ENCODE results near the gene TNRC18. TPM values are rescaled to one million over a fixed set of nuclear protein-coding genes. Genes with fewer than 3 reads are reported as not detected.

Gene TNRC18
- total and polyA plus RNA-seq, 7 donors: 5.9 to 27.9 (median 18.5) TPM

DNA sequence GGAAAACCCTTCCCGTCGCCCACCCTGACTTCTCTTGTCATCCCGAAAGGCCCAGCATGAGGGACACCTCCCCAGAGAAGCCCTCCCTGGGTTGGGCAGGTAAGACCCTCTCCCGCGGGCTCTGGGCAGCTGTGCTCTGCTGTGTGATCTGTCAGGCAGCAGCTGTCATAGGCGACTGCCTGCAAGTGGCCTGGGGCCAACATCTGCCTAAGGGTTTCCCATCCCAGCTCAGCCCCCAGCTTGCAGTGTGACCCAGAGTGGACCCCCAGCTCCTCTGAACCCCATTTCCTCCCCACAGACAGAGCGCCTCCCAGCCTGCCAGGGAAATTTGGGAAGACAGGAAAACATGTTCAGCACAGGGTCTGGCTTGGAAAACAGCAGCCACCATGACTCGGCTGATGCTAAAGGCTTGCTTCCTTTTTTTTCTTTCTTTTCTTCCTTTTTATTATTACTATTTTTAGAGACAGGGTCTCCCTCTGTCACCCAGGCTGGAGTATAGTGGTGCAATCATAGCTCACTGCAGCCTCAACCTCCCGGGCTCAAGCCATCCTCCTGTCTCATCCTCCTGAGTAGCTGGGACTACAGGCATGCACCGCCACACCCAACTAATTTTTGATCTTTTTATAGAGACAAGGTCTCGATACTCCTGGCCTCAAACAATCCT lies 18.3 kb upstream of the TNRC18 start:
- Histone ChIP-seq H3K27me3 (ENCODE audit: insufficient read depth in 3 of 3, low read length in 2 of 3) (no peaks in the 10 kb centered on the region), H3K27ac (no peak overlapping the region), H3K4me1 (peaks cover 3% of the 10 kb centered on the region), H3K36me3 (ENCODE audit: insufficient read depth in 1 of 2, low read depth in 1 of 2) (no peaks in the 10 kb centered on the region), H3K4me3 (no peak overlapping the region), H3K9me3 (no peaks in the 10 kb centered on the region)
- TF ChIP-seq, protein P1, sequence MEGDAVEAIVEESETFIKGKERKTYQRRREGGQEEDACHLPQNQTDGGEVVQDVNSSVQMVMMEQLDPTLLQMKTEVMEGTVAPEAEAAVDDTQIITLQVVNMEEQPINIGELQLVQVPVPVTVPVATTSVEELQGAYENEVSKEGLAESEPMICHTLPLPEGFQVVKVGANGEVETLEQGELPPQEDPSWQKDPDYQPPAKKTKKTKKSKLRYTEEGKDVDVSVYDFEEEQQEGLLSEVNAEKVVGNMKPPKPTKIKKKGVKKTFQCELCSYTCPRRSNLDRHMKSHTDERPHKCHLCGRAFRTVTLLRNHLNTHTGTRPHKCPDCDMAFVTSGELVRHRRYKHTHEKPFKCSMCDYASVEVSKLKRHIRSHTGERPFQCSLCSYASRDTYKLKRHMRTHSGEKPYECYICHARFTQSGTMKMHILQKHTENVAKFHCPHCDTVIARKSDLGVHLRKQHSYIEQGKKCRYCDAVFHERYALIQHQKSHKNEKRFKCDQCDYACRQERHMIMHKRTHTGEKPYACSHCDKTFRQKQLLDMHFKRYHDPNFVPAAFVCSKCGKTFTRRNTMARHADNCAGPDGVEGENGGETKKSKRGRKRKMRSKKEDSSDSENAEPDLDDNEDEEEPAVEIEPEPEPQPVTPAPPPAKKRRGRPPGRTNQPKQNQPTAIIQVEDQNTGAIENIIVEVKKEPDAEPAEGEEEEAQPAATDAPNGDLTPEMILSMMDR (IDR thresholded peaks at IDR 0.05): no peak
- 47 to 50% (median 47%) methylated on average over 10 to 11 of the region's 11 CpGs for WGBS, 3 donors
- ATAC-seq (no peak), DNase-seq (no peak)
- intact Hi-C loops (cut with DNase I): no loop called here

DNA sequence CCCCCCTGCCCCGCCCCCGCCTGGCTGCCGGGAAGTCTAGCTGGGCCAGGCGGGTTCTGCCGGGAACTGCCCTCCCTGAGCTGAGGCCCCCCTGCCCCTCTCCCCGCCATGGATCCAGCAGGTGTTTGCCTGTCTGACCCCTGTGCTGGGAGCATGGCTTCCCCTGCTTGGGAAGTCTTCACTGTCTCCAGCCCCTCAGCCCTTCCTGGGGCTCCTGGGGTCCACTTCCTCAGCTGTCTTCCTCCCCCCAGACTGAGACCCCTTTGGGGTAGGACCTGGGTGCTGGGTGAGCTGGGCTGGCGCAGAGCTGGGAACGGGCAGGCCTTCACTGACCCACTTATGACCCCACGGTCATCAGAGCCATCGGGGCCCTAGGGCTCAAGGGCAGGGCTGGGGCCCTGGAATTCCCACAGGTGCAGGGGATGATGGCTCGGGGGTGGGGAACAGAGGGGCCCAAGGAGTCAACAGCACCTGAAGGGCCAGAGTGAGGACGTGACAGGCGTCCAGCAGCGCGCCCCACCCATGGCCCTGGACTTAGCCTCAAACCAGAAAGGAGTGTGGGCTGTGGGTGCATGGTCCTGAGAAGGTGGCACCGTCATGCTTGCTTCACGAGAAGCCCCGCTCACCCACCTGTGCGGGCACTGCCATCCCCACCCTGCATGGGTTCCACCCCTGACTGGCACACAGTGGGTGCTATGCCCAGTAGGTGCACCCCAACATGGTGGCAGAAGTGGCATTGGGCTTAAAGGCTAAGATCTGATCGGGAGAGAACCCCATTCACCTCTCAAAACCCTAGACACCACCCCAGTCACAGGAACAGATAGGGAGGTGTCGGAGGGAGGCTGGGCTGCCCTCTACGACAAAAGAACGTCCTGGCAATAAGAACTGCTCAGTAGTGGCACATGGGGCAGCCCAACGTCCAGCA lies 16.2 kb upstream of the TNRC18 start:
- intact Hi-C loops (cut with DNase I): no loop called here
- H3K4me1 ChIP-seq: peaks cover 3% of the 10 kb centered on the region
- no peaks in the 10 kb centered on the region for H3K9me3 ChIP-seq
- DNase-seq (no peak), ATAC-seq (no peak)
- no peaks in the 10 kb centered on the region for H3K27me3 ChIP-seq (ENCODE audit: insufficient read depth in 3 of 3, low read length in 2 of 3)
- no peak overlapping the region for H3K27ac ChIP-seq
- no peaks in the 10 kb centered on the region for H3K36me3 ChIP-seq (ENCODE audit: insufficient read depth in 1 of 2, low read depth in 1 of 2)
- H3K4me3 ChIP-seq: no peak overlapping the region
- TF ChIP-seq, protein P1 (IDR thresholded peaks at IDR 0.05): no peak
- WGBS, 3 donors: 88 to 90% (median 89%) methylated on average over 19 to 24 of the region's 24 CpGs

DNA sequence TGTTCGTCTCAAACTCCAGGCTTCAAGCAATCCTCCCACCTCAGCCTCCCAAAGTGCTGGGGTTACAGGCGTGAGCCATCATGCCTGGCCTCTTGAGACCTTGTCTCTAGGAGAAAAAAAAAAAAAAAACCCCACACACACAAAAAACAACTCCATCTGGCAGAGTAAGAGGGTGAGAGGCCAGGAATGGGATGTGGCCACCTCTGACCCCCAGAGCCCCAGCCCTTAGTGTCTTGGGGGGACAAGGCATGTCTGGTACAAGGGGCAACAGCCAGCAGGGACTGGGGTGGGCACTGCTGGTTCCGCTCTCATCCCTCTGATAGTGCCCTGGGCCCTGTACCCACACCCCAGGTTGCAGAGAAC lies 15.6 kb upstream of the TNRC18 start:
- Histone ChIP-seq H3K4me3 (no peak overlapping the region), H3K9me3 (no peaks in the 10 kb centered on the region), H3K36me3 (ENCODE audit: insufficient read depth in 1 of 2, low read depth in 1 of 2) (no peaks in the 10 kb centered on the region), H3K4me1 (peaks cover 3% of the 10 kb centered on the region), H3K27ac (no peak overlapping the region), H3K27me3 (ENCODE audit: insufficient read depth in 3 of 3, low read length in 2 of 3) (no peaks in the 10 kb centered on the region)
- DNase-seq: no peak
- TF ChIP-seq, protein P1 (IDR thresholded peaks at IDR 0.05): no peak
- WGBS, 3 donors: 84 to 95% (median 91%) methylated on average over 3 of the region's 3 CpGs
- intact Hi-C loops (cut with DNase I): no loop called here
- no peak for ATAC-seq

DNA sequence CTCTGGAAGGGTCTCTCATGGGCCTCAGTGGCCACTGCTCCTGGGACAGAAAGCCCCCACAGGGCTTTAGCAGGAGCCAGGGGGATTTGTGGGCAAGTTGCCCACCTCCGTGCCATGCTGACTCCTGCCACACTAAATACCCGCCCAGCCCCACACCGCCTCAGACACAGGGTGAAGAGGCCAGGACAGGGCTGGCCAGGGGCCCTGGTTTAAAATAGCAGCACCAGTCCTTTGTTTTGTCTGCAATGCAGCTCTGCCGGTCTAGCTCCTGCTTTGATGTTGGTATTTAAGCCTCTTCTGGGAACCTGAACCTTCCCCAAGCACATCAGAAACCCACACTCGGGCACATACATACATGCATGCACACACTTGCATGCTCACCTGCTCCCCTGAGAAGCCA lies 14.4 kb upstream of the TNRC18 start:
- no peak overlapping the region for H3K4me3 ChIP-seq
- H3K9me3 ChIP-seq: no peaks in the 10 kb centered on the region
- no peaks in the 10 kb centered on the region for H3K27me3 ChIP-seq (ENCODE audit: insufficient read depth in 3 of 3, low read length in 2 of 3)
- intact Hi-C loops (cut with DNase I): no loop called here
- DNase-seq (no peak), ATAC-seq (peak in 3 of 4 donors; percentile 57 to 78 (median 70))
- H3K27ac ChIP-seq: no peak overlapping the region
- TF ChIP-seq, protein P1 (IDR thresholded peaks at IDR 0.05): no peak
- no peaks in the 10 kb centered on the region for H3K36me3 ChIP-seq (ENCODE audit: insufficient read depth in 1 of 2, low read depth in 1 of 2)
- WGBS, 3 donors: 44 to 69% (median 54%) methylated on average over 5 of the region's 5 CpGs
- peaks cover 3% of the 10 kb centered on the region for H3K4me1 ChIP-seq

All from psoas muscle (tissue), 8 donors.